ENCODE data around the gene SLITRK6. TPM values are rescaled to one million over a fixed set of nuclear protein-coding genes. Genes with fewer than 3 reads are reported as not detected.

The SLITRK6 gene
- total and polyA plus RNA-seq, 2 of the 8 experiments (the other 6 are each of a cell fraction or from before 2014, with no cell fraction given): 0.11 to 0.17 TPM

DNA sequence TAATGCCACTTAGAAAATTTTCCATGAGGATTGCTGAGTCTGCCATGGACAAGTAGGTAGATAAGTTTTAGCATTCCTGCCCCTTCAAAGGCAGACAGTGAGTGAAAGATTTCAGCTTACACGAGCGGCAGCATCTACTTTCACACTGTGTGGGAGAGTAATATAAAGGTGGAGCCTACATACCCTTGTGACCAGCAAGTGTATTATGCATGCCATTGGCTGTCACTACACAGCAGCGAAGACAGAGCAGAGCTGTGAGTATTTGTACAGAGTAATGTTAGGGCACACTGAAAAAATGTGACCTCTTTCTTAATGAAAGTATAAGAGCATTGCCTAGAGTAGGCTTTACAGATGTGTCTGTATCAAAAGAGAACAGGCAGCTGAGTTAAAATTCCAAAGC is 14.0 kb downstream of the SLITRK6 start:
- POLR2A ChIA-PET (ENCODE audit: partially characterized antibody): no interaction called here
- Histone ChIP-seq H3K79me2 (ENCODE audit: control insufficient read depth in 1 of 2, insufficient read depth in 2 of 2, low read length in 2 of 2) (no peaks in the 10 kb centered on the region), H2BK12ac (ENCODE audit: low read depth, low read length) (no peak overlapping the region)
- TF ChIP-seq POLR2A (IDR thresholded peaks at IDR 0.05; ENCODE audit: control extremely low read depth in 1 of 2, low read depth in 2 of 2, low read length in 2 of 2) (no peak), SIRT6 (IDR thresholded peaks at IDR 0.05; ENCODE audit: low read length) (no peak), RXRA (IDR thresholded peaks at IDR 0.05; ENCODE audit: insufficient read depth, low read depth, low read length) (no peak), TBP (IDR thresholded peaks at IDR 0.05; ENCODE audit: low read depth, low read length) (no peak), MAFK (IDR thresholded peaks at IDR 0.05; ENCODE audit: low read depth, low read length) (no peak), KDM1A (IDR thresholded peaks at IDR 0.05; ENCODE audit: borderline replicate concordance, low read length) (no peak), SP1 (IDR thresholded peaks at IDR 0.05; ENCODE audit: low read depth, low read length) (no peak), JUN (IDR thresholded peaks at IDR 0.05; ENCODE audit: low read depth, low read length) (no peak), POLR2AphosphoS5 (IDR thresholded peaks at IDR 0.05; ENCODE audit: low read depth, low read length) (no peak), SUZ12 (IDR thresholded peaks at IDR 0.05; ENCODE audit: low read length) (no peak), SIX5 (IDR thresholded peaks at IDR 0.05; ENCODE audit: low read depth, low read length) (no peak)
- TF ChIP-seq, protein P1, sequence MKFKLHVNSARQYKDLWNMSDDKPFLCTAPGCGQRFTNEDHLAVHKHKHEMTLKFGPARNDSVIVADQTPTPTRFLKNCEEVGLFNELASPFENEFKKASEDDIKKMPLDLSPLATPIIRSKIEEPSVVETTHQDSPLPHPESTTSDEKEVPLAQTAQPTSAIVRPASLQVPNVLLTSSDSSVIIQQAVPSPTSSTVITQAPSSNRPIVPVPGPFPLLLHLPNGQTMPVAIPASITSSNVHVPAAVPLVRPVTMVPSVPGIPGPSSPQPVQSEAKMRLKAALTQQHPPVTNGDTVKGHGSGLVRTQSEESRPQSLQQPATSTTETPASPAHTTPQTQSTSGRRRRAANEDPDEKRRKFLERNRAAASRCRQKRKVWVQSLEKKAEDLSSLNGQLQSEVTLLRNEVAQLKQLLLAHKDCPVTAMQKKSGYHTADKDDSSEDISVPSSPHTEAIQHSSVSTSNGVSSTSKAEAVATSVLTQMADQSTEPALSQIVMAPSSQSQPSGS (IDR thresholded peaks at IDR 0.05; ENCODE audit: low read length): no peak
- TF ChIP-seq, protein P2, sequence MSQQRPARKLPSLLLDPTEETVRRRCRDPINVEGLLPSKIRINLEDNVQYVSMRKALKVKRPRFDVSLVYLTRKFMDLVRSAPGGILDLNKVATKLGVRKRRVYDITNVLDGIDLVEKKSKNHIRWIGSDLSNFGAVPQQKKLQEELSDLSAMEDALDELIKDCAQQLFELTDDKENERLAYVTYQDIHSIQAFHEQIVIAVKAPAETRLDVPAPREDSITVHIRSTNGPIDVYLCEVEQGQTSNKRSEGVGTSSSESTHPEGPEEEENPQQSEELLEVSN (IDR thresholded peaks at IDR 0.05): no peak

More for the DNA sequence above, 14.0 kb downstream of the SLITRK6 start:
- CTCF ChIA-PET (ENCODE audit: partially characterized antibody): interaction anchor here (1.1 to 1.2 kb wide), 2 partner anchors 11 to 125 kb away, joined by 3 to 4 read pairs; no protein-coding TSS in a partner anchor
- H3K4me3 ChIP-seq (ENCODE audit: extremely low read depth in 1 of 4, insufficient read depth in 2 of 4, low read depth in 3 of 4, low read length in 4 of 4): no peak overlapping the region
- no peak overlapping the region for H2BK120ac ChIP-seq (replicated peaks; ENCODE audit: low read depth, low read length)
- H3K23me2 ChIP-seq (ENCODE audit: low read depth, low read length): 0 out of 2 replicates have a peak, but pooled peaks cover 2% of the 10 kb centered on the region
- no peak overlapping the region for H2AK5ac ChIP-seq (ENCODE audit: low read depth, low read length)
- no peak overlapping the region for H3K4me2 ChIP-seq (ENCODE audit: insufficient read depth in 1 of 2, low read depth in 2 of 2, low read length in 2 of 2)
- H4K91ac ChIP-seq (replicated peaks; ENCODE audit: insufficient read length, low read length): no peak overlapping the region
- H3K23ac ChIP-seq (ENCODE audit: insufficient read length): no peak overlapping the region
- no peak overlapping the region for H2BK20ac ChIP-seq (ENCODE audit: low read length)
- H2BK5ac ChIP-seq (ENCODE audit: low read depth, low read length): no peak overlapping the region
- no peak for FAIRE-seq
- no peak overlapping the region for H4K5ac ChIP-seq (ENCODE audit: insufficient read length, low read depth, low read length)
- no peaks in the 10 kb centered on the region for H3K79me1 ChIP-seq (ENCODE audit: low read depth, low read length)
- no peak overlapping the region for H4K8ac ChIP-seq (ENCODE audit: extremely low read depth, insufficient read depth, low read length)
- H3K4ac ChIP-seq (replicated peaks; ENCODE audit: insufficient read length, low read depth, low read length): no peak overlapping the region
- H4K20me1 ChIP-seq (replicated peaks in 1 of 2; ENCODE audit: control insufficient read depth in 1 of 2, insufficient read depth in 2 of 2, low read length in 2 of 2): no peaks in the 10 kb centered on the region
- no peaks in the 10 kb centered on the region for H3K9me3 ChIP-seq (ENCODE audit: insufficient read depth in 2 of 2, low read depth in 1 of 2, low read length in 1 of 2)
- H2AFZ ChIP-seq (ENCODE audit: low read length): peak overlapping the region; percentile 92; the same call in 1 of the 2 replicates
- no peak overlapping the region for H3K27ac ChIP-seq (ENCODE audit: low read depth, low read length)
- no peak overlapping the region for H3K56ac ChIP-seq (replicated peaks; ENCODE audit: insufficient read length, low read depth, low read length)
- H2BK15ac ChIP-seq (ENCODE audit: low read length): no peak overlapping the region
- 92% methylated on average over 3 of the region's 3 CpGs; no CpG with 5 or more reads in 1 of the 2 experiments for WGBS, 2 experiments (ENCODE audit: extremely low coverage in 1 of 2, insufficient coverage in 1 of 2, insufficient read length in 1 of 2, insufficient replicate concordance in 2 of 2, low coverage in 1 of 2, low lambda C conversion rate in 2 of 2, missing lambda C conversion rate in 1 of 2)
- DNase-seq (ENCODE audit: low read depth in 1 of 2, low spot score in 2 of 2): no peak
- H3K18ac ChIP-seq (ENCODE audit: extremely low read depth, low read length): no peak overlapping the region
- no peak overlapping the region for H3K14ac ChIP-seq (ENCODE audit: insufficient read length)
- no peaks in the 10 kb centered on the region for H3K4me1 ChIP-seq (replicated peaks in 1 of 4; ENCODE audit: control insufficient read depth in 3 of 4, insufficient read depth in 4 of 4, low read length in 3 of 4)
- H3K27me3 ChIP-seq (replicated peaks in 1 of 4; ENCODE audit: control insufficient read depth in 3 of 4, extremely low read depth in 1 of 4, insufficient read depth in 3 of 4, low read length in 3 of 4): no peaks in the 10 kb centered on the region
- H3K36me3 ChIP-seq (ENCODE audit: control insufficient read depth in 2 of 4, insufficient read depth in 4 of 4, low read length in 3 of 4): no peaks in the 10 kb centered on the region
- no peak overlapping the region for H3K9ac ChIP-seq (replicated peaks in 1 of 4; ENCODE audit: extremely low read depth in 1 of 4, low read depth in 3 of 4, low read length in 3 of 4)

All from H1 (cell line).